Skin epidermis (tissue), 12 donors: ENCODE measurements around the gene SMAP1.

Experiments
- H3K27ac ChIP-seq, 21 experiments: fragments of 200-600 bp; sonication (generic) in 11 of 21; one replicate each; pipeline ENCODE4 v1.5.0; 2020; ENCODE audit warnings: mild to moderate bottlenecking in 3 of 21, inconsistent platforms in 2 of 21, moderate library complexity in 2 of 21
- H3K4me3 ChIP-seq, 7 experiments: fragments of 200-600 bp; sonication (generic) in 2 of 7; one replicate each; pipeline ENCODE4 v1.5.0; 2020; ENCODE audit warnings: inconsistent platforms in 2 of 7, mild to moderate bottlenecking in 2 of 7, moderate library complexity in 1 of 7

Gene SMAP1

GRCh38 chr6:70675822-70676221 lies 8.1 kb downstream of the SMAP1 start:
- Histone ChIP-seq H3K27ac (no peak overlapping the region), H3K4me3 (no peak overlapping the region)

- H3K27ac ChIP-seq, result no peak overlapping the region
- no peak overlapping the region for H3K4me3 ChIP-seq
Measured at GRCh38 chr6:70676821-70677220, 9.1 kb downstream of the SMAP1 start.

GRCh38 chr6:70680396-70680795 lies 12.7 kb downstream of the SMAP1 start:
- Histone ChIP-seq H3K27ac (no peak overlapping the region), H3K4me3 (no peak overlapping the region)

GRCh38 chr6:70684794-70685493 lies 17.3 kb downstream of the SMAP1 start:
- H3K4me3 ChIP-seq, result no peak overlapping the region
- peak overlapping the region in 1 of 21 experiments; percentile 24 for H3K27ac ChIP-seq

- H3K4me3 ChIP-seq, result no peak overlapping the region
- peak overlapping the region in 1 of 21 experiments; percentile 24 for H3K27ac ChIP-seq
Measured at GRCh38 chr6:70685494-70686180, 18.0 kb downstream of the SMAP1 start.

GRCh38 chr6:70686548-70687133 lies 19.0 kb downstream of the SMAP1 start:
- Histone ChIP-seq H3K27ac (no peak overlapping the region), H3K4me3 (no peak overlapping the region)

GRCh38 chr6:70693887-70694286 lies 26.2 kb downstream of the SMAP1 start:
- no peak overlapping the region for H3K4me3 ChIP-seq

GRCh38 chr6:70694371-70694770 lies 26.7 kb downstream of the SMAP1 start:
- H3K27ac ChIP-seq, result no peak overlapping the region

More at GRCh38 chr6:70693887-70694286, 26.2 kb downstream of the SMAP1 start:
- no peak overlapping the region for H3K27ac ChIP-seq

GRCh38 chr6:70700922-70701876 lies 33.5 kb downstream of the SMAP1 start:
- no peak overlapping the region for H3K4me3 ChIP-seq
- H3K27ac ChIP-seq, result no peak overlapping the region

More at GRCh38 chr6:70694371-70694770, 26.7 kb downstream of the SMAP1 start:
- H3K4me3 ChIP-seq, result no peak overlapping the region

- Histone ChIP-seq H3K27ac (no peak overlapping the region), H3K4me3 (no peak overlapping the region)
Measured at GRCh38 chr6:70705772-70706171, 38.1 kb downstream of the SMAP1 start.

GRCh38 chr6:70706491-70707123 lies 38.9 kb downstream of the SMAP1 start:
- no peak overlapping the region for H3K27ac ChIP-seq
- no peak overlapping the region for H3K4me3 ChIP-seq

GRCh38 chr6:70707893-70708292 lies 40.2 kb downstream of the SMAP1 start:
- H3K4me3 ChIP-seq, result no peak overlapping the region

GRCh38 chr6:70708448-70708847 lies 40.8 kb downstream of the SMAP1 start:
- no peak overlapping the region for H3K27ac ChIP-seq
- no peak overlapping the region for H3K4me3 ChIP-seq

More at GRCh38 chr6:70707893-70708292, 40.2 kb downstream of the SMAP1 start:
- H3K27ac ChIP-seq, result no peak overlapping the region

- Histone ChIP-seq H3K27ac (no peak overlapping the region), H3K4me3 (no peak overlapping the region)
Measured at GRCh38 chr6:70709826-70710225, 42.1 kb downstream of the SMAP1 start.

- Histone ChIP-seq H3K4me3 (no peak overlapping the region), H3K27ac (no peak overlapping the region)
Measured at GRCh38 chr6:70714716-70715257, 47.1 kb downstream of the SMAP1 start.

GRCh38 chr6:70717038-70717801 lies 49.5 kb downstream of the SMAP1 start:
- H3K27ac ChIP-seq, result no peak overlapping the region

GRCh38 chr6:70724524-70724923 lies 56.8 kb downstream of the SMAP1 start:
- Histone ChIP-seq H3K4me3 (no peak overlapping the region), H3K27ac (no peak overlapping the region)

More at GRCh38 chr6:70717038-70717801, 49.5 kb downstream of the SMAP1 start:
- H3K4me3 ChIP-seq, result no peak overlapping the region

GRCh38 chr6:70725817-70726415 lies 58.2 kb downstream of the SMAP1 start:
- Histone ChIP-seq H3K4me3 (no peak overlapping the region), H3K27ac (no peak overlapping the region)
